HG02973 (cell line): Measurements from ENCODE around the gene ACSL6.
"Not testable (repeated sequence)": the region's sequence is repeated elsewhere in the genome, so short reads cannot be mapped to it uniquely, and the experiment has no call there.

Experiments used
- ATAC-seq: cut with Tn5 transposase; IDR thresholded peaks from one replicate; pipeline ENCODE4 v1.9.1; 2021; ENCODE audit warnings: moderate library complexity; ENCODE audit not compliant: unreplicated experiment

The ACSL6 gene

DNA sequence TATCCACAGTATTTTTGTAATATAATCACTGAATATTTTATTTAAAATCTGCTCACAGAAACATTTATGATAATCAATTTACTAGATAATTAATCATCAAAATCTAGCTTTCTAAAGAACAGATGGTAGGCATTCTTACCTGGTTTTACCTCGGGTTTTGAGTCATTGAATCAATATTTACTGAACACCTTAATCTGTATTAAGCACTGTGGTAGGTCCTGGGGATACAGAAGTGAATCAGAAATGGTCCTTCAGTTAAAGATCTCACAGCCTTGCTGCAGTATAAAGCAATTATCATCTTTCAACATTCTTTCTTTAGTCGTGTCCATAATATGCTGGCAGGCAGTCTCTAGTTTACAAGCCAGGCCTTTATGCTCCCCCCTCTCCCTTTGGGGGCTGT lies 64.0 kb downstream of the ACSL6 start:
- no peak for ATAC-seq

DNA sequence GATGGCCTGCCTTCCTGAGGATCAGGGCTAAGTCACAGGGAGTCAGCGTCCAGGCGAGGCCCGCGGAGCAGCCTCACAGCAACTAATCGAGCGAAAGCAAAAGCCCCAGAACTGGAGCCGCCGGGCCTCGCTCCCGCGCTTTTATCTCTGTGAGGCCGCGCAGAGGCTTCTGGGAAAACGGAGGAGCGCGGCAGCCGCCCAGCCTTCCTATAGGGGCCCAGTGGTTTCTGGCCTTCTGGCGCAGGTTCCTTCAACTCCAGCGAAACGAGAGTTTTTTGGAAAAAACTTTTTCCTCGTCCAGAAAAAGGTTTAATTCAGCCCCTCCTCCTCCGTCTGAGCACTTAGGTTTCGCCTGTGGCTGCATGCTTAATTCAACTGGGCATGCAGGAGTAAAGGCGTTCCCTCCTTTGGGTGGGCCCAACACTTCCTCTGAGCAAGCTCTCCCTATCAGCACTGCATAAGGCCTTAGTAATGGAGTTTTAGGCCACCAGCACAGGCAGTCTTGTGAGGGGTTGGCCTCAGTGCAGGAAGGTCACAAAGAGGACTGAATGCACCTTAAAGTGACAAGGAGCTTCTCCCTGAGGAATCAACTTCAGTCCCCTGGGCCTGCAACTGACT lies 65.8 kb downstream of the ACSL6 start, which contains the start of gene MEIKIN:
Gene MEIKIN, minus strand, starts transcription at position 113 of the 618 bp plus-strand sequence. CDS start 158 bp downstream, outside the sequence.
- ATAC-seq = no peak

- no peak for ATAC-seq
Measured at GRCh38 chr5:131944702-131945550, 66.5 kb downstream of the ACSL6 start.

GRCh38 chr5:131943916-131944315 lies 67.5 kb downstream of the ACSL6 start:
- ATAC-seq = no peak

DNA sequence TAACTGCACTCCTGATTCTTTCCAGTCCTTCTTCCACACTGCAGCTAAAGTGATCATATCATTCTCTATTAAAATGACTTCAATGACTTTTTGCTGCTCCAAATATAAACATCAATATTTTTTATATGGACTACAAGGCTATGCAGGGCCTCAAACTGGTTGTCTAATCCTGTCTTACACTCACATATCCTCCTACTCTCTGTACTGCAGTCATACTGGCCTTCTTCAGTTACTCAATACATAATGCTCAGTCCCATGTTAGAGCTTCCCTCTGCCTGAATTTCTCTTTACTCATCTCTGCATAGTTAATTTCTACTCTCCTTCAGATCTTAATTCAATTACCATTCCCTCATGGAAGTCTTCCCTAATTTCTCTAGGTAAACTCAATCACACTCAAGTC lies 69.4 kb downstream of the ACSL6 start:
- no peak for ATAC-seq

DNA sequence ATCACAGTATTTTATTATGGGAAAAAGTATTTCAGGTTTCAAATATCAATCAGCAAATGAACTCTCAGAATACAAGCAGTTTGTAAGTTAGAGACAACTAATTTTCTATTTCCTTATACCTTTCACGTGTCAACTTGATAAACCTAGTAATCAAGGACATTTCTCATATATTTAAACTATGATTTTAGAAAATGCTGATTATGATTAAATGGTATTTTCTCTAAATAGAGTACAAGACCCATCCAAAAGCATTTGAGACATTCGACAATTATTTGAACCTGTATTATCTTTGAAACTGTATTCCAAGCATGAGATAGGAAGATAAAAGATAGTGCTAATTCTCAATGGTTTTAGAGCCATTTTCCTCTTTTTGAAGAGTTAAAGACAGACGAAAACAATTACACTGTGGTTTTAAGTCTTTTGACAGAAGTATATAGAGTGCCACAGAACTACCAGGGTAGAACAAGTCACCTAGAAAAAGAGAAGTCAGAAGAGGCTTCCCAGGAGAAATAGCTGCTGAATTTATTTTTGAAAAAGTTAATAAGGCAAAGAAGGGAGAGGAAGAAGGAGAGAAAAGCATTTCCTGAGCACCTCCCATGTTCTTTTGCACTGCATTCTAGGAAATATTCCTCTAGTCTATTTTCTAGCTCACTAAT lies 71.6 kb downstream of the ACSL6 start:
- ATAC-seq = no peak

DNA sequence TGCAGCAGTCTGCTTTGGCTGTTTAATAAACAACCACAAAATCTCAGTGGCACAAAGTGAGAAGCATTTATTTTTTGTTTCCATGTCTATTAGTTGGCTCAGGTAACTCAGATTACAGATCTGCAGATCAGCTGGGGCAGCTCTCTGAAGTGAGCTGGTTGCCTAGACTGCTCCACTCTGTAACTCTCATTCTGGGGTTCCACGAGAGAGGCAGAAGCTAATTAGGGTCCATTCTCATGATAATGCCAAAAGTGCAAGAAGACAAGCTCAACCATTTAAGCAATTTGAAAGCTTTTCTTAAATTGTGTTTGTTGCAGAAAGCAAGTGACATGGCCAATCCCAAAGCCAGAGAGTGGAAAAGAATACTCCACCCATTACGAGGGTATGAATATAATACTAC lies 79.2 kb downstream of the ACSL6 start:
- ATAC-seq = no peak

DNA sequence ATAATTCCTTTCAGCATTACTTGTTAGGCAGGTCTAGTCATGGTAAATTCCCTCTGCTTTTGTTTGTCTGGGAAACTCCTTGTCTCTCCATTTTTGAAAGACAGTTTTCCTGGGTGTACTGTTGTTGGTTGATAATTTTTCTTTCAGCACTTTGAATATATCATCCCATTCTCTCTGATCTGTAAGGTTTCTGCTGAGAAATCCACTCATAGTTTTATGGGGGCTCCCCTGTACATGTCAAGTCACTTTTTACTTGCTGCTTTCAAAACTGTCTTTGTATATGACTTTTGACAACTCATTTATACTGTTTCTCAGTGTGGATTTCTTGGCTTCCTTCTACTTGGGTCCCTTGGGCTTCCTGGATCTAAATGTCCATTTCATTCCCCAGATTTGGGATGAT lies 82.5 kb downstream of the ACSL6 start:
- ATAC-seq = no peak

GRCh38 chr5:131926168-131926567 lies 85.3 kb downstream of the ACSL6 start:
- ATAC-seq = no peak

DNA sequence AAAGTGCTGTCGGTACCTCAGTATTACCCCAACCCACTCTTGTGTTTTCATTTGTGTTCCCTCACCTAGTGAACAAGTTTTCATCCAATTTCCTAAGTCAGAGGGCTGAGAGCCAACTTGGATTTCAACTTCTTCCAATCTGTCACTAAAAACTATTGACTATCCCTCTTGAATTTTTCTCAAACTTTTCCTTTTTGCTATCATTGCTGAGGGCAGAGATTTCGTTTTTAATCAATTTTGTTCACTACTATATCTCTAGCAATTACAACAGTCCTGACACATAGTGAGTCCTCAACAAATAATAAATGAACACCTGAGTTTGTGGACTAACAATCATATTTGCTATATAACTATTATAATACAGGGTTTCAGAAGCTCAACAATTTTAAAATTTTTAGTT lies 95.0 kb downstream of the ACSL6 start:
- ATAC-seq = no peak

GRCh38 chr5:131914472-131914871 lies 97.0 kb downstream of the ACSL6 start:
- ATAC-seq = no peak

- no peak for ATAC-seq
Measured at GRCh38 chr5:131913603-131914002, 97.9 kb downstream of the ACSL6 start.

GRCh38 chr5:131906668-131907067 lies 104.8 kb downstream of the ACSL6 start:
- ATAC-seq = no peak

GRCh38 chr5:131902266-131902665 lies 109.2 kb downstream of the ACSL6 start:
- ATAC-seq = not testable (repeated sequence)
